Measurements from ENCODE around the gene ASPHD1. TPM values are rescaled to one million over a fixed set of nuclear protein-coding genes. Genes with fewer than 3 reads are reported as not detected.
"Not testable (repeated sequence)": the region's sequence is repeated elsewhere in the genome, so short reads cannot be mapped to it uniquely, and the experiment has no call there.

Gene ASPHD1
- total RNA-seq, 1 donor from 2014 or later: 94.5 TPM

DNA sequence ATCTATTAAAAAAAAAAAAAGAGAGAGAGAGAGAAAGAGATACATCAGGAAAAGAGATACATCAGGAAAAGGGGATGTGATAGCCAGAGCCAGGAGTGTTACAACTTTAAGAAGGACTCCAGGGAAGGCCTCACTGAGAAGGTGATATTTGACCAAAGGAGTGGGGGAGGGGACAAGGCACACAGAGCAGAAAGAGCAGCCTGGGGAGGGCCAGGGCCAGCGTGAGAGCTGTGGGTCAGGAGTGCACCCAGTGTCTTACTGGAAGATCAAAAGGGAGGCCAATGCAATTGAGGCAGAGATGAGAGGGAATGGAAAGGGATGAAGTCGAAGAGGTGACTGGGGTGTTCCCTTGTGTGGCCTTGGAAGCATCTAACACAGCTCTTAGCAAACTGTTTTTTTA lies 7.7 kb downstream of the ASPHD1 start:
- DNase-seq (ENCODE audit: low spot score): no peak

GRCh38 chr16:29908719-29909220 lies 8.5 kb downstream of the ASPHD1 start:
- no peak for DNase-seq (ENCODE audit: low spot score)

- no peak for DNase-seq (ENCODE audit: low spot score)
Observed at GRCh38 chr16:29909391-29909790, 9.1 kb downstream of the ASPHD1 start.

- DNase-seq (ENCODE audit: low spot score): not testable (repeated sequence)
Observed at GRCh38 chr16:29909851-29910250, 9.6 kb downstream of the ASPHD1 start.

- no peak for DNase-seq (ENCODE audit: low spot score)
Observed at GRCh38 chr16:29910819-29911675, 10.8 kb downstream of the ASPHD1 start.

DNA sequence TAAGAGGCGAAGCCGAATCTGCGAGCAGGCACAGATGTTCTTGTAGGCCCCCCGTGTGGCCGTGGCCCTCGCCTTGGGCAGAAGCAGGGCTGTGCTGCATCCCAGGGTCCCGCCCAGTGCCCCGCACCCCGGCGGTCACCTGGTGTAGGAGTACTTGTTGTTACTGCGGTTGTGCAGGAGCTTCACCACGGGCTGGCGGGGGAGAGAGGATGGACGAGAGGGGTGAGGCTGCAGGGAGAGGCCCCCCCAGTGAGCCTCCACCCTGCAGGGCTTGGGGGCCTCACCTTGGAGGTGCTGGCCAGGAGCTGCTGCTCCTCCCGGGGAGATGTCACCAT lies 11.4 kb downstream of the ASPHD1 start:
- no peak for DNase-seq (ENCODE audit: low spot score)

DNA sequence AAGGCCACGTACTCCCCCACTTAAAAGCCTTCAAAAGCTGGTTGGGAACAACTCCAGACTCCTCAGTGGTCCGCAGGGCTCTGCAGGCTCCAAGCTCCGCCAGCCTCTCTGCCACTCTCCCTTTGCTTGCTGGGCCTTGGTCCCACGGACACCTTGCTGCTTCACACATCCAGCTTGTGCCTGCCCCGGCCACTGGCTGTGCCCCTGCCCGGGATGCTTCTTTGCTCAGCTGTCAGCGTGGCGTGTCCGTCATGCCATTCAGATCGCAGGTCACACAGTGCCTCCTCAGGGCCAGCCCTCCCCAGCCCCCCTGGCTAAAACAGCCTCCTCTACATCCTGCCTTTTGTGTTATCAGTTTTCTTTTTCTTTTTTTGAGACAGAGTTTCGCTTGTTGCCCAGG lies 11.8 kb downstream of the ASPHD1 start:
- no peak for DNase-seq (ENCODE audit: low spot score)

DNA sequence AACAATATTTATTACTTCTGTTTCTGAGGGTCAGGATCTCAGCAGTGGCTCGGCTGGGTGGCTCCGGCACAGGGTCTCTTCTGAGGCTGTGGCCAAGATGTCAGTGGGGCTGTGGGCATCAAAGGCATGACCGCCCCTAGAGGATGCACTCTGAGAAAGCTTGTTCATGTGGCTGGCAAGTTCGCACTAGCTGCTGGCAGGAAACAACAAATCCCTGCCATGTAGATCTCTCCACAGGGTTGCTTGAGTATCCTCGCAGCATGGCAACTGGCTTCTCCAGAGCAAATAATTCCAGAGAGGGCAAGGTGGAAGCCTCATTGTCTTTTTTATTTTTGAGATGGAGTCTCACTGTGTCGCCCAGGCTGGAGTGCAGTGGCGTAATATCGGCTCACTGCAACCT lies 13.2 kb downstream of the ASPHD1 start:
- no peak for DNase-seq (ENCODE audit: low spot score)

DNA sequence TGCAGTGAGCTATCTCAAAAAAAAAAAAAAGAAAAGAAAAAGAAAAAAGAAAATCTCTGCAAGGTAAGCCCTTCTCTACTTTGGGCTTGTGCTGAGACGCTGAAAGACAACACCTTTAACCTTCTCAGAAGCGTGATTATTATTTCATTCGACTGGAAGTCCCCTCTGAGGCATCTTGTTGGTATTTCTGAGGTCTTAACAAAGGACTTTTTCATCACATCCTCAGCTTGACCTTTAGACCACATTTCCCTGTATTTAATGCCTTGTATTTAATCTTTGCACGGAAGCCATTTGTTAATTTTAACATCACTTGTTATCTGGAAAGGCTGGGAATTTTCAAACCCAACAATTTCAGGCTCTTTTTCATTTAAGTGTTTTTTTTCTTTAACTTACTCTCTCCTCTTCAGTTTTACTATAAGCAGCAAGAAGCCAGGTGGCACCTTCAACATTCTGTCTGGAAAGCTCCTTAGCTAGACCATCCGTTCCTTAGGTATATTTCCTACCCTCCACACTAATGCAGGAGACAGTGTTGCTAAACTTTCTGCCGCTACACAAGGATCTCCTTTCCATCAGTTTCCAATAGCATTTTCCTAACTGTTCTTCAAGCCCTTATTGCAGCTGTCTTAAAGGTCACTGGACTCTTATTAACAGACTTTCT lies 15.4 kb downstream of the ASPHD1 start:
- no peak for DNase-seq (ENCODE audit: low spot score)

DNA sequence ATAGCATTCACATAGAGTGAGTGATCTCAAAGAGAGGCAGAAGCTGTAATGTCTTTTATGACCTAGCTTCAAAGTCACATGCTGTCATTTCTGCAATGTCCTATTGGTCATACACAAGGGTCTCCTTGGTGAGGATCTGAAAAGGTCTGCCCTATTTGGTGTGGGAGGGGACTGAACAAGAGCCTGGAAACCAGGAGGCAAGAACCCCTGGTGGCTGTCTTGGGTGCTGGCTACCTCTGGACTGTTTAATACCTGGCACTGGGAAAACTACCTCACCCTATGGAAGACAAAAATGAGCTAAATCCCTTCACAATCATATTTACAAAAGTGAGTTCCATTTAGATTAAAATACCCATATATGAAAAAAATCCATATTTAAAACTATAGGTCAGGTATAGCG lies 16.7 kb downstream of the ASPHD1 start:
- no peak for DNase-seq (ENCODE audit: low spot score)

- no peak for DNase-seq (ENCODE audit: low spot score)
Observed at GRCh38 chr16:29920288-29921033, 20.2 kb downstream of the ASPHD1 start.

DNA sequence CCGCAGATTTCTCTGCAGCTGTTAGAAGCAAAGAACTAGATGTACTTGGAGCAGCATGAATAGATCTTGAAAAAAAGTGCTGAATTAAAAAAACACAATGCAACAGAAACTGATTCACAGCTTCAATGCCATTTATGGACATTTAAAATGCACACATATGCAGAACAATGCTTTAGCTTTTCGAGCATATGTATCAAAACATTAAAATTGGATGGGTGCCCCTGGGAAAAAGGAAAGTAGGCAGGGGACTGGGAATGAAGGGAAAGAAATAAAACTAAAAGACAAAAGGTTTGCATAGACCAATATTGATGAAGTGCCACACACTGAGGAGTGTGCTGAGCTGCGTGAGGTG lies 20.7 kb downstream of the ASPHD1 start:
- DNase-seq (ENCODE audit: low spot score): no peak

DNA sequence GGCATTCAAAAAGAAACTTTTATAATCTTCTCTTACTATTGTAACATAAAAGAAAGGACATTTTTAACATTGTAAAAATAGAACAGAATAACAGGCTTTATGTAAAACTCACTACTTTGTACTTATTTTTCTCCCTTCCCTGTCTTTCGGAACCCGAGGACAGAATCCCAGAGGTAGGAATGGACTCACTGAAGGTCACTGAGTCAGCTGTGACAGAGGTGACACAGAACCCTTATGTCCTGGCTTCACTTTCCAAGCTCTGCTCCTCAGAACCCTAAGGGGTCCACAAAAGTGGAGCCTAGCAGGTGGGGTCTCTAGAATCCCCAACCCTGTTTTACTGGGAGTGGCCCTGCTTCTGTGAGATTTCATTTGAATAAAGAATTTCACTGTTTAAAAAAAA lies 22.0 kb downstream of the ASPHD1 start:
- DNase-seq (ENCODE audit: low spot score): no peak

DNA sequence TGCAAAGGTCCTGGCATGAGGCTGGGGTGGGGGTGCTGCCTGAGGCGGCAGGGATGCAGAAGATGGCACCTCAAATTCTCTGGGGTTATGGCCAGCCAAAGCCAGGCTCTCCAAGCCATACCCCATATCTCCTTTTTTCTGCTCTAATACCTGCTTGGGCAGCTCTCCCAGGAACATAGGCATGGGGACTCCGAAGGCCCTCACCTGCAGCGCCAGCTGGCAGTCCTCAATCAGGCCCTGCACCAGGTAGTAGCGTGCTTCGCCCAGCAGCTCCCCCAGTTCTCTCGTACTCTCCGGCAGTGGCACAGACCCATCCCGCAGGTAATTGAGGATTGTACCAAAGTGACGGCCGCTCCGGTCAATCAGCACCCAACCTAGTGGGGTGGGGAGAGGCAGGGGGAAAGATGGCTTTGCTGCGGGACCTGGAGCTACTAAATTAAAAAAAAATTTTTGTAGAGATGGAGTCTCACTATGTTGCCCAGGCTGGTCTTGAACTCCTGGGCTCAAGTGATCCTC lies 22.8 kb downstream of the ASPHD1 start:
- no peak for DNase-seq (ENCODE audit: low spot score)

GRCh38 chr16:29925105-29925756 lies 24.9 kb downstream of the ASPHD1 start:
- no peak for DNase-seq (ENCODE audit: low spot score)

DNA sequence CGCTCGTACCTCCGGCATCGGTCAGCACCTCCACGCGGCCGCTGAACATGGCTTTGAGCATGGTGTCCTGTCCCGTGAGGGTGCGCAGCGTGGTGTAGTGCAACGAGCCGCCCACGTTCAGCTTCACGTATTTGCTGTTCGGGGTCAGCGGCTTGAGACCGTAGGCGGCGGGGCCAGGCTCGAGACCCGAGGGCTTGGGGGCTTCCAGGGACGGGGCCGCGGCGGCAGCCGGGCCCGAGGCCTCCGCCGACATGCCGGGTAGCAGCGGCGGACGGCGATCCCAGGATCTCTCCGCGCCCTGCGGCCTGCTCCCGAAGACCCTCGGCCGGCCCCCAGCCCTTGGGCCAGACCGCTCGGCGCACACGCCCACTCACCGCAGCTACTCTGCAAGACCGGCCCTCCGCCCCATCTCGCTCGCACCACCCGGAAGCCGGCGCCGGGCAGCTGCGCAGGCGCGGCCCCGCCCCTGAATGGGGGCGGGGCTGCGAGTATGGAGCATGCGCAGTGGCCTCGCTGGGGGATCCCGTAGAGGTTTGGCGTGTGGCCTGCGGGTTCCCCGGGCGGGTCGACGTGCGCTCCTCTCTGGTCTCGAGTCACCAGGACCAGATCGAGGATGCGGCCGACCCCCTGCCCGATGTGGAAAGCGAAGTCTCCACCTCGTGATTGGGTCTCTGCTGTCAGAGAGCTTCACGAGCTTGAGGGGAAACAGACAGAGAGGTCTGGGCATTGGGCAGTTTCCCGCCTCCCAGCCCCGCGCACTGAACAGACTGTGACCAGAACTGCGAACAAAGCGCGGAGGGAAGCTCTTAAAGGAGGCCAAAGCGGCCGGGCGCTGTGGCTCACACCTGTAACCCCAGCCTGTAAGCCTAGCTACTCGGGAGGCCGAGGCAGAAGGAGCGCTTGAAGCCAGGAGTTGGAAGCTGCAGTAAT lies 25.8 kb downstream of the ASPHD1 start, which contains the start of gene KCTD13:
TSS of gene KCTD13 (minus strand) at position 446 of the 930 bp plus-strand sequence. CDS start at position 253, 193 bp downstream.
- peak; percentile 86 for DNase-seq (ENCODE audit: low spot score)

- peak; percentile 18 for DNase-seq (ENCODE audit: low spot score)
Observed at GRCh38 chr16:29926711-29927052, 26.4 kb downstream of the ASPHD1 start.

- DNase-seq (ENCODE audit: low spot score): no peak
Observed at GRCh38 chr16:29927070-29927905, 27.0 kb downstream of the ASPHD1 start.

GRCh38 chr16:29931750-29932149 lies 31.5 kb downstream of the ASPHD1 start:
- DNase-seq (ENCODE audit: low spot score): not testable (repeated sequence)

DNA sequence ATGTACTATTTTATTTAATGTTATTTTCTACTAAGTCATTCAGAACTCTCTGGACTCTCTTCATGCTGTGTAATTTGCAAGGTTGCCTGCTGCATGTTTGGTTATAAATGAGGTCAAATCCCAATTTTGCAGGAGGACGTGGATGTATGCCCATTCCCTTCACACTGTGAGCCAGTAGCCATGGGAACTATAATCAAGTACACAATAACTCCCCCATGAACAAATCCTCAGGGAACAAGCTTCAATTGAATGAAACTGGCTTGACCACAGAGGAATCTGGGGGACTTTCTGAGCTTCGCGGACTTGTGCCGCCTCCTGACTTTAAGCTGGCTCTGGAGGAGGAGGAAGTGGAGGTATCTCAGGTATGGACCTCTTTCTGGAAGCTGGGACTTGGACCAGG lies 40.4 kb downstream of the ASPHD1 start:
- DNase-seq (ENCODE audit: low spot score): no peak

Data from mucosa of gallbladder (tissue), 1 donor.